ENCODE results near the gene TMEM174. TPM values are rescaled to one million over a fixed set of nuclear protein-coding genes. Genes with fewer than 3 reads are reported as not detected.

Gene TMEM174
- not detected for total RNA-seq
- not detected for polyA plus RNA-seq

GRCh38 chr5:73172951-73173350, at the start of gene TMEM174:
Gene TMEM174, plus strand, starts transcription at chr5:73173193. Its CDS starts 51 bp downstream, at chr5:73173244.
- H3K9me3 ChIP-seq (ENCODE audit: control insufficient read depth in 4 of 4, low read length in 3 of 4) = peaks cover 0 to 2% (median 0%) of the 10 kb centered on the region in 4 donors
- no peaks in the 10 kb centered on the region for H3K4me1 ChIP-seq (ENCODE audit: control insufficient read depth in 4 of 4, insufficient read depth in 4 of 4, low read length in 3 of 4)
- TF ChIP-seq NR2F2 (IDR thresholded peaks at IDR 0.05) = no peak
- peaks cover 0 to 2% (median 0%) of the 10 kb centered on the region in 4 donors for H3K27me3 ChIP-seq (ENCODE audit: control insufficient read depth in 4 of 4, insufficient read depth in 4 of 4, low read length in 3 of 4)
- no peaks in the 10 kb centered on the region for H3K36me3 ChIP-seq (ENCODE audit: control insufficient read depth in 4 of 4, insufficient read depth in 3 of 4, low read depth in 1 of 4, low read length in 3 of 4)
- no peak within 1 kb of the TSS for H3K27ac ChIP-seq (ENCODE audit: low read depth in 1 of 2, low read length in 2 of 2)
- no peak for DNase-seq (ENCODE audit: low spot score)
- 94% methylated on average over 5 of the region's 5 CpGs for WGBS
- no peak within 1 kb of the TSS for H3K4me3 ChIP-seq (ENCODE audit: low read depth in 1 of 3, low read length in 3 of 3)
- no peak within 1 kb of the TSS for H3K9ac ChIP-seq (ENCODE audit: low read depth in 1 of 2, low read length in 2 of 2)

DNA sequence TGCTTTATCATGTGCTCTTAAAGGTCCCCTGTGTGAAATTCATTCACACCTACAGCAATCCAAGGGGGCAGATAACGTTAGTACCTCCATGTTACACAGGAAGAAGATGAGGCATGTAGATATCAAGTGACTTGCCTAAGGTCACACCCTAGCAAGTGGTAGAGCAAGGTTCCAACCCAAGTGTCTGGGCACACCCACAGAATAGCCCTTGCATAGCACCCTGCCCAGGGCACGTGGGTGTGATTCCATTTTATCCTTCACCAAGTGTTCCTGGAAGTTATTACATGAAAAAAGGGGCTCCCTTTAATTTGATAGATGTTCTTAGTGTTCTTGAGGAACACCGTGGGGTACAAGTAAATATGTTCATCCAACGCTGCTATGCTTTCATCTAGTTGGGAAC, 47.7 kb upstream of the TMEM174 start:
- no peak for TF ChIP-seq FOXA1 (IDR thresholded peaks at IDR 0.05)
- TF ChIP-seq SP1 (IDR thresholded peaks at IDR 0.05) = no peak
- TF ChIP-seq ZBTB33 (IDR thresholded peaks at IDR 0.05) = no peak
- H3K9me3 ChIP-seq (ENCODE audit: control insufficient read depth in 4 of 4, low read length in 3 of 4) = no peaks in the 10 kb centered on the region
- H3K27ac ChIP-seq (ENCODE audit: low read depth in 1 of 2, low read length in 2 of 2) = no peak overlapping the region
- H3K9ac ChIP-seq (ENCODE audit: low read depth in 1 of 2, low read length in 2 of 2) = no peak overlapping the region
- no peak for DNase-seq (ENCODE audit: low spot score)
- no peaks in the 10 kb centered on the region for H3K27me3 ChIP-seq (ENCODE audit: control insufficient read depth in 4 of 4, insufficient read depth in 4 of 4, low read length in 3 of 4)
- H3K4me3 ChIP-seq (ENCODE audit: low read depth in 1 of 3, low read length in 3 of 3) = no peak overlapping the region
- WGBS = 85% methylated on average over 4 of the region's 4 CpGs
- H3K4me1 ChIP-seq (ENCODE audit: control insufficient read depth in 4 of 4, insufficient read depth in 4 of 4, low read length in 3 of 4) = peaks cover 0 to 9% (median 4%) of the 10 kb centered on the region in 4 donors
- H3K36me3 ChIP-seq (ENCODE audit: control insufficient read depth in 4 of 4, insufficient read depth in 3 of 4, low read depth in 1 of 4, low read length in 3 of 4) = no peaks in the 10 kb centered on the region

GRCh38 chr5:73126381-73126780, 46.6 kb upstream of the TMEM174 start:
- Histone ChIP-seq H3K27me3 (ENCODE audit: control insufficient read depth in 4 of 4, insufficient read depth in 4 of 4, low read length in 3 of 4) (no peaks in the 10 kb centered on the region), H3K36me3 (ENCODE audit: control insufficient read depth in 4 of 4, insufficient read depth in 3 of 4, low read depth in 1 of 4, low read length in 3 of 4) (no peaks in the 10 kb centered on the region), H3K27ac (ENCODE audit: low read depth in 1 of 2, low read length in 2 of 2) (no peak overlapping the region), H3K9ac (ENCODE audit: low read depth in 1 of 2, low read length in 2 of 2) (no peak overlapping the region), H3K4me1 (ENCODE audit: control insufficient read depth in 4 of 4, insufficient read depth in 4 of 4, low read length in 3 of 4) (peaks cover 0 to under 1% (median 0%) of the 10 kb centered on the region in 4 donors), H3K9me3 (ENCODE audit: control insufficient read depth in 4 of 4, low read length in 3 of 4) (no peaks in the 10 kb centered on the region), H3K4me3 (ENCODE audit: low read depth in 1 of 3, low read length in 3 of 3) (no peak overlapping the region)
- TF ChIP-seq HNF4G (IDR thresholded peaks at IDR 0.05) (no peak), YY1 (IDR thresholded peaks at IDR 0.05) (no peak), HNF4A (conservative IDR thresholded peaks at IDR 0.05) (peak in 1 of 2 donors; percentile 36), NR2F2 (IDR thresholded peaks at IDR 0.05) (no peak), RXRA (IDR thresholded peaks at IDR 0.05) (peak; percentile 24 to 55), ZBTB33 (IDR thresholded peaks at IDR 0.05) (no peak), FOXA2 (IDR thresholded peaks at IDR 0.05) (no peak), TAF1 (conservative IDR thresholded peaks at IDR 0.05) (no peak), RAD21 (IDR thresholded peaks at IDR 0.05) (no peak)
- TF ChIP-seq, protein P1, sequence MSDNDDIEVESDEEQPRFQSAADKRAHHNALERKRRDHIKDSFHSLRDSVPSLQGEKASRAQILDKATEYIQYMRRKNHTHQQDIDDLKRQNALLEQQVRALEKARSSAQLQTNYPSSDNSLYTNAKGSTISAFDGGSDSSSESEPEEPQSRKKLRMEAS (IDR thresholded peaks at IDR 0.05) = no peak
- 62% methylated on average over 4 of the region's 4 CpGs for WGBS
- no peak for DNase-seq (ENCODE audit: low spot score)
